Caco-2 (cell line): ENCODE measurements around the gene RAPGEF3. TPM values are rescaled to one million over a fixed set of nuclear protein-coding genes. Genes with fewer than 3 reads are reported as not detected.

Source experiments
- BruUV-seq: library from RNA; stranded (reverse); fragments of 400-500 nt; replicated peaks from 2 replicates; lab custom pipeline; 2021; lab: Mats Ljungman, UMichigan
- CTCF ChIA-PET: fragments of 300-600 bp; sonication (Branson Sonifier 250); formaldehyde crosslinking; loops from one replicate; lab custom pipeline; 2022; ENCODE audit warnings: antibody characterized with exemption; lab: Charles Lee
- POLR2A ChIA-PET: fragments of 300-600 bp; sonication (Branson Sonifier 250); formaldehyde crosslinking; loops from one replicate; lab custom pipeline; 2022; ENCODE audit warnings: antibody characterized with exemption; lab: Charles Lee
- DNase-seq, 2 experiments: peaks; one replicate each; pipeline versions ENCODE4 v3.0.0 to v3.0.0-alpha.2; 2020 to 2022
- H3K27me3 ChIP-seq: replicated peaks from 2 replicates; pipeline ENCODE4 v1.6.0; 2011; ENCODE audit warnings: low read length; ENCODE audit not compliant: control insufficient read depth, insufficient read depth
- H3K36me3 ChIP-seq: 2 replicates; pipeline ENCODE4 v1.5.1; 2011; ENCODE audit warnings: low read length; ENCODE audit not compliant: control insufficient read depth, insufficient read depth
- H3K4me1 ChIP-seq: fragments of 250-450 bp; sonication (Bioruptor Pico); 2 replicates; pipeline ENCODE4 v1.5.1; 2020; ENCODE audit warnings: mild to moderate bottlenecking
- H3K4me3 ChIP-seq: 2 replicates; pipeline ENCODE4 v1.5.1; 2011; ENCODE audit warnings: low read depth, mild to moderate bottlenecking, control low read depth, low read length
- H3K9me3 ChIP-seq: fragments of 250-450 bp; sonication (Bioruptor Pico); 2 replicates; pipeline ENCODE4 v1.5.1; 2020; ENCODE audit warnings: mild to moderate bottlenecking, moderate library complexity
- H3K27ac Mint-ChIP-seq: one replicate; pipeline ENCODE4 v1.8.0; 2022; ENCODE audit warnings: mixed read lengths; ENCODE audit not compliant: unreplicated experiment
- H3K27me3 Mint-ChIP-seq: one replicate; pipeline ENCODE4 v1.8.0; 2022; ENCODE audit warnings: mixed read lengths; ENCODE audit not compliant: insufficient read depth, unreplicated experiment
- H3K36me3 Mint-ChIP-seq: one replicate; pipeline ENCODE4 v1.8.0; 2022; ENCODE audit warnings: mild to moderate bottlenecking, mixed read lengths; ENCODE audit not compliant: insufficient read depth, unreplicated experiment
- H3K4me1 Mint-ChIP-seq: one replicate; pipeline ENCODE4 v1.8.0; 2022; ENCODE audit warnings: low read depth, mixed read lengths; ENCODE audit not compliant: unreplicated experiment
- H3K4me3 Mint-ChIP-seq: one replicate; pipeline ENCODE4 v1.8.0; 2022; ENCODE audit warnings: mild to moderate bottlenecking, moderate library complexity, mixed read lengths; ENCODE audit not compliant: unreplicated experiment
- H3K9me3 Mint-ChIP-seq: one replicate; pipeline ENCODE4 v1.8.0; 2022; ENCODE audit warnings: mixed read lengths; ENCODE audit not compliant: unreplicated experiment
- intact Hi-C: fragments of 100-400 bp; cut with micrococcal nuclease; formaldehyde crosslinking; loops from one replicate; pipeline ENCODE4 v1.10.0; 2022; ENCODE audit not compliant: unreplicated experiment
- total RNA-seq: library from RNA; stranded (reverse); gene quantifications from 2 replicates; pipeline ENCODE4 v1.2.3, GENCODE V29; 2022
- TF ChIP-seq, protein P1 (sequence below), 2 experiments: fragments of 200-600 bp in 1 of 2; IDR thresholded peaks; 1 replicate in 1 of 2; 2 replicates in 1 of 2; pipeline versions ENCODE4 v1.5.1 to v1.8.0; 2011 to 2022; ENCODE audit warnings: antibody characterized with exemption in 1 of 2, control low read depth in 1 of 2, inconsistent platforms in 1 of 2, low read depth in 1 of 2, low read length in 1 of 2, mild to moderate bottlenecking in 1 of 2, moderate library complexity in 1 of 2; ENCODE audit not compliant: insufficient read depth in 1 of 2, severe bottlenecking in 1 of 2, unreplicated experiment in 1 of 2

Gene RAPGEF3
- total RNA-seq, 1 experiment from 2014 or later: 1.2 TPM

DNA sequence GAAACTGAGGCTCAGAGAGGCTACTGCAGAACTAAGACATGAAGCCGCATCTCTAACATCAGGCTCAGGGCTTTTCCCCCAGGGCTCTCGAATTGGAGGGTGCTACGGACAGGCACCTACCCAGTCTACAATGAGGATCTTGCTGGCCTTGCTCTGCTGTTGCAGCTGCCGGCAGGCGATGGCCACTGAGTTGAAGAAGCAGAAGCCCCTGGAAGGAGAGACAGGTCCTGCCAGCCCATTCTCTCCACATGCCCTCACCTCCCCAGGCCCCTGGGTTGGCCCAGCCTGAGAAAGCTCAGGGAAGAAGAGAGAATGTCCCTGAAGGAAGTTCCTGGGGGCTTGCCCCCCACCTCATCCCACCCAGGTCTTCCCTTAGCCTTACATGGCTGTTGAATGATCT, 30.5 kb upstream of the RAPGEF3 start:
- Mint-ChIP-seq H3K36me3 (peaks cover 69% of the 10 kb centered on the region), H3K27ac (no peak overlapping the region), H3K4me1 (no peaks in the 10 kb centered on the region), H3K9me3 (no peaks in the 10 kb centered on the region), H3K27me3 (no peaks in the 10 kb centered on the region), H3K4me3 (no peak overlapping the region)
- no peak overlapping the region for H3K4me3 ChIP-seq
- intact Hi-C loops: no loop called here
- TF ChIP-seq, protein P1, sequence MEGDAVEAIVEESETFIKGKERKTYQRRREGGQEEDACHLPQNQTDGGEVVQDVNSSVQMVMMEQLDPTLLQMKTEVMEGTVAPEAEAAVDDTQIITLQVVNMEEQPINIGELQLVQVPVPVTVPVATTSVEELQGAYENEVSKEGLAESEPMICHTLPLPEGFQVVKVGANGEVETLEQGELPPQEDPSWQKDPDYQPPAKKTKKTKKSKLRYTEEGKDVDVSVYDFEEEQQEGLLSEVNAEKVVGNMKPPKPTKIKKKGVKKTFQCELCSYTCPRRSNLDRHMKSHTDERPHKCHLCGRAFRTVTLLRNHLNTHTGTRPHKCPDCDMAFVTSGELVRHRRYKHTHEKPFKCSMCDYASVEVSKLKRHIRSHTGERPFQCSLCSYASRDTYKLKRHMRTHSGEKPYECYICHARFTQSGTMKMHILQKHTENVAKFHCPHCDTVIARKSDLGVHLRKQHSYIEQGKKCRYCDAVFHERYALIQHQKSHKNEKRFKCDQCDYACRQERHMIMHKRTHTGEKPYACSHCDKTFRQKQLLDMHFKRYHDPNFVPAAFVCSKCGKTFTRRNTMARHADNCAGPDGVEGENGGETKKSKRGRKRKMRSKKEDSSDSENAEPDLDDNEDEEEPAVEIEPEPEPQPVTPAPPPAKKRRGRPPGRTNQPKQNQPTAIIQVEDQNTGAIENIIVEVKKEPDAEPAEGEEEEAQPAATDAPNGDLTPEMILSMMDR (IDR thresholded peaks at IDR 0.05; ENCODE audit: insufficient read depth in 1 of 2, low read depth in 1 of 2, low read length in 1 of 2, severe bottlenecking in 1 of 2, unreplicated experiment in 1 of 2): no peak
- no peaks in the 10 kb centered on the region for H3K27me3 ChIP-seq
- H3K4me1 ChIP-seq: no peaks in the 10 kb centered on the region
- POLR2A ChIA-PET: no interaction called here
- CTCF ChIA-PET: interaction anchor here (0.8 to 2.3 kb wide), 3 partner anchors 21 to 51 kb away, joined by 3 to 19 read pairs (median 3); no protein-coding TSS in a partner anchor
- no TSS peak for BruUV-seq
- no peak for DNase-seq
- H3K9me3 ChIP-seq: no peaks in the 10 kb centered on the region
- peaks cover 5% of the 10 kb centered on the region for H3K36me3 ChIP-seq

DNA sequence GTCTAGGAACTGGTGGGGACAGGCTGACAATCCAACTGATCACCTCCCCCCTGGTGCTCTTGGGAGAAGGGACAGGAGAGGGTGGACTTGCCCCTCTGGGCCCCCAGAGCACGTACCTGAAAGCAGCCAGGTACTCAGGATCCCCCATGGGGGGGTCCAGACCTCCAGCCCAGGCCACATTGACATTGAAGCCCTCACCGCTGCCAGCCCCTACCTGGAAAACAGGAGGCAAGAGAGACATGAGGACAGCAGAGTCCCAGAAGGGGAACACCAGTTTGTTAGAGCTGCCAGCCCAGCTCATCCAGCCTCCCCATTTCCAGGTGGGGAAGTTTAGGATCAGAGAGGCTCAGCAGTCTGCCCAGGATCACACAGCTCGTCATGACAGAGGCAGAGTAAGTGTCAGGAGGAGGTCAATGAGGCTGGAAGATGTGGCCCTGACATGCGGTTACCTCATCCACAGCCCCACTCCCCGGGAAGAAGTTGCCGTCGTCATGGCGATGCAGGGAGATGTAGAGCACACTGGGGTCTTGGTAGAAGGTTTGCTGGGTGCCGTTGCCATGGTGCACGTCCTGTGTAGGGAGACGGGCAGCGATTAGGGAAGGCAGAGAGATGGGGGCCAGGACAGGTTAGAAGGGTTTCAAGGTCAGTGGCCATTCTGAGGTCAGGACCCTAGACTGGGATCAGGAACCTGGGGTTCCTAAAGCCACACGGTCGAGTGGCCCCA, 29.1 kb upstream of the RAPGEF3 start:
- POLR2A ChIA-PET: no interaction called here
- Mint-ChIP-seq H3K36me3 (peaks cover 62% of the 10 kb centered on the region), H3K27me3 (no peaks in the 10 kb centered on the region), H3K9me3 (no peaks in the 10 kb centered on the region), H3K4me1 (no peaks in the 10 kb centered on the region), H3K27ac (no peak overlapping the region), H3K4me3 (no peak overlapping the region)
- Histone ChIP-seq H3K4me3 (no peak overlapping the region), H3K27me3 (no peaks in the 10 kb centered on the region), H3K36me3 (peaks cover 5% of the 10 kb centered on the region), H3K4me1 (no peaks in the 10 kb centered on the region), H3K9me3 (no peaks in the 10 kb centered on the region)
- DNase-seq: no peak
- intact Hi-C loops: no loop called here
- CTCF ChIA-PET: interaction anchor here (0.7 to 2.3 kb wide), 3 partner anchors 10 to 51 kb away, joined by 4 to 19 read pairs (median 4); no protein-coding TSS in a partner anchor
- TF ChIP-seq, protein P1 (IDR thresholded peaks at IDR 0.05; ENCODE audit: insufficient read depth in 1 of 2, low read depth in 1 of 2, low read length in 1 of 2, severe bottlenecking in 1 of 2, unreplicated experiment in 1 of 2): no peak
- BruUV-seq: no TSS peak

DNA sequence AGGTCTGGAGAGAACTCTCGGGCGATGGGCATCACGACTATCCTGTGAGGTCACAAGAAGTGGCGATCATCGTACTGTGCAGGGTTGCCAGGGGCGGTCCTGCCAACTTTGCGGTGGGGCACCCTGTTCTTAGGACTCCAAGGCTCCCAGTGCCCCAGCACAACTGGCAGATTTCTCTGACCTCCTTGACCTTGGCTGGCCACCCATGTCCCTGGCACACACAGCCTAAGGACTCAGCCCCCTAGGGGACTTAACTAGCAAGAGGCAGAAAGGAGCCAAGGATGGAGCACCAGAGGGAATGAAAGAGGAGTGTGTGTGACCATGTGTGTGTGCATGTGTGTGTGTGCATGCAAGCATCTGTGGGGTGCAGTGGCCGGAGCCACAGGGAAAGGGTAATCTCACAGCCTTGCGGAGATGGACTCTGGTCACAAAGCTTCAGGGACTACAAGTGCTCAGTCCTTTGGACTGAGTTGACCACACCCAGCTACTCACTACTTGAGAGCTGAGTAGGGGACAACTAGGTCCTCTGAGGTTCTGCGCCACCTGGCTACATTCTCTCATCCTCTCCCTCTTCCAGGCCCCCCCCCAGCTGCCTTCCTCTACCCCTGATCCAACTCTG, 28.1 kb upstream of the RAPGEF3 start:
- Mint-ChIP-seq H3K4me3 (no peak overlapping the region), H3K27ac (peak overlapping the region; percentile 43), H3K9me3 (no peaks in the 10 kb centered on the region), H3K27me3 (no peaks in the 10 kb centered on the region), H3K36me3 (peaks cover 63% of the 10 kb centered on the region), H3K4me1 (no peaks in the 10 kb centered on the region)
- Histone ChIP-seq H3K4me1 (no peaks in the 10 kb centered on the region), H3K27me3 (no peaks in the 10 kb centered on the region), H3K9me3 (no peaks in the 10 kb centered on the region), H3K4me3 (no peak overlapping the region), H3K36me3 (peaks cover 5% of the 10 kb centered on the region)
- BruUV-seq: no TSS peak
- TF ChIP-seq, protein P1 (IDR thresholded peaks at IDR 0.05; ENCODE audit: insufficient read depth in 1 of 2, low read depth in 1 of 2, low read length in 1 of 2, severe bottlenecking in 1 of 2, unreplicated experiment in 1 of 2): no peak
- ChIA-PET POLR2A (no interaction called here), CTCF (interaction anchor here (0.6 to 1.4 kb wide), 3 partner anchors 9 to 52 kb away, joined by 3 to 4 read pairs (median 4); no protein-coding TSS in a partner anchor)
- no peak for DNase-seq
- intact Hi-C loops: no loop called here
